Fibroblast of lung (primary cell): ENCODE measurements around the gene THSD7A. TPM values are rescaled to one million over a fixed set of nuclear protein-coding genes. Genes with fewer than 3 reads are reported as not detected.
"Not testable (repeated sequence)": the region's sequence is repeated elsewhere in the genome, so short reads cannot be mapped to it uniquely, and the experiment has no call there.

ENCODE experiments used
- DNase-seq, 2 donors: peaks; one replicate each; pipeline versions ENCODE4 v3.0.0 to v3.0.0-alpha.2; 2010; ENCODE audit warnings: low read depth in 2 of 2
- H2AFZ ChIP-seq: 2 replicates; pipeline ENCODE4 v1.5.1; 2012; ENCODE audit warnings: low read length, control low read depth, inconsistent platforms
- H3K27ac ChIP-seq: 2 replicates; pipeline ENCODE4 v1.5.1; 2011; ENCODE audit warnings: low read length, control low read depth; ENCODE audit not compliant: insufficient read depth
- H3K27me3 ChIP-seq: 2 replicates; pipeline ENCODE4 v1.5.1; 2011; ENCODE audit warnings: mild to moderate bottlenecking, low read length; ENCODE audit not compliant: control insufficient read depth, insufficient read depth
- H3K36me3 ChIP-seq: 2 replicates; pipeline ENCODE4 v1.5.1; 2011; ENCODE audit warnings: low read length; ENCODE audit not compliant: control insufficient read depth, insufficient read depth
- H3K4me1 ChIP-seq: 2 replicates; pipeline ENCODE4 v1.5.1; 2011; ENCODE audit warnings: low read length; ENCODE audit not compliant: control insufficient read depth, insufficient read depth; ENCODE audit errors: extremely low read depth
- H3K4me2 ChIP-seq: 2 replicates; pipeline ENCODE4 v1.5.1; 2011; ENCODE audit warnings: low read length, control low read depth; ENCODE audit not compliant: insufficient read depth; ENCODE audit errors: extremely low read depth
- H3K4me3 ChIP-seq, 4 experiments: fragments of 200-600 bp in 1 of 4; sonication (generic) in 1 of 4; replicated peaks in 1 of 4; 2 replicates each; pipeline ENCODE4 v1.5.1; 2011 to 2016; ENCODE audit warnings: low read length in 4 of 4, low read depth in 3 of 4, mild to moderate bottlenecking in 3 of 4, control low read depth in 2 of 4, inconsistent platforms in 1 of 4, mixed read lengths in 1 of 4; ENCODE audit not compliant: insufficient read depth in 1 of 4; ENCODE audit errors: control extremely low read depth in 1 of 4
- H3K79me2 ChIP-seq: 2 replicates; pipeline ENCODE4 v1.5.1; 2012; ENCODE audit warnings: mild to moderate bottlenecking, low read length, inconsistent platforms; ENCODE audit not compliant: control insufficient read depth, insufficient read depth
- H3K9ac ChIP-seq: 2 replicates; pipeline ENCODE4 v1.5.1; 2011; ENCODE audit warnings: mild to moderate bottlenecking, low read length, control low read depth; ENCODE audit not compliant: insufficient read depth
- H3K9me3 ChIP-seq: 2 replicates; pipeline ENCODE4 v1.5.1; 2012; ENCODE audit warnings: low read depth, low read length; ENCODE audit not compliant: control insufficient read depth, insufficient read depth
- H4K20me1 ChIP-seq: 2 replicates; pipeline ENCODE4 v1.5.1; 2011; ENCODE audit warnings: low read length; ENCODE audit not compliant: control insufficient read depth, insufficient read depth; ENCODE audit errors: extremely low read depth
- EZH2 ChIP-seq: IDR thresholded peaks from 2 replicates; pipeline ENCODE4 v1.5.1; 2012; ENCODE audit warnings: low read length, control low read depth, mild to moderate bottlenecking; ENCODE audit errors: missing control alignments
- polyA plus RNA-seq, 2 donors: library from polyadenylated mRNA; depleted of rRNA in 1 of 2; stranded (reverse) in 1 of 2; unstranded in 1 of 2; fragments of >200 nt; gene quantifications; 2 replicates each; pipeline ENCODE4 v1.2.1, GENCODE V29; 2011 to 2012; ENCODE audit warnings: missing spikeins in 1 of 2
- total RNA-seq: library from RNA; depleted of rRNA; stranded (reverse); fragments of >200 nt; gene quantifications from 2 replicates; pipeline ENCODE4 v1.2.1, GENCODE V29; 2014
- TF ChIP-seq, protein P1 (sequence below), 2 donors: IDR thresholded peaks in 1 of 2; conservative IDR thresholded peaks in 1 of 2; 1 replicate in 1 of 2; 2 replicates in 1 of 2; pipeline ENCODE4 v1.5.1; 2011 to 2012; ENCODE audit warnings: low read length in 2 of 2, control low read depth in 1 of 2, inconsistent platforms in 1 of 2, low read depth in 1 of 2, mild to moderate bottlenecking in 1 of 2

The THSD7A gene
- total and polyA plus RNA-seq, 2 donors (not counting 1 experiment from before 2014, with no cell fraction given), result 0.02 to 0.83 TPM

- DNase-seq, result no peak
- Histone ChIP-seq H4K20me1 (no peaks in the 10 kb centered on the region), H3K79me2 (no peaks in the 10 kb centered on the region), H3K4me1 (no peaks in the 10 kb centered on the region), H3K9ac (no peak overlapping the region), H3K36me3 (no peaks in the 10 kb centered on the region), H3K4me2 (no peak overlapping the region), H3K27ac (no peak overlapping the region), H3K27me3 (no peaks in the 10 kb centered on the region), H3K9me3 (no peaks in the 10 kb centered on the region), H3K4me3 (no peak overlapping the region), H2AFZ (no peak overlapping the region)
- no peak for TF ChIP-seq EZH2
- TF ChIP-seq, protein P1, sequence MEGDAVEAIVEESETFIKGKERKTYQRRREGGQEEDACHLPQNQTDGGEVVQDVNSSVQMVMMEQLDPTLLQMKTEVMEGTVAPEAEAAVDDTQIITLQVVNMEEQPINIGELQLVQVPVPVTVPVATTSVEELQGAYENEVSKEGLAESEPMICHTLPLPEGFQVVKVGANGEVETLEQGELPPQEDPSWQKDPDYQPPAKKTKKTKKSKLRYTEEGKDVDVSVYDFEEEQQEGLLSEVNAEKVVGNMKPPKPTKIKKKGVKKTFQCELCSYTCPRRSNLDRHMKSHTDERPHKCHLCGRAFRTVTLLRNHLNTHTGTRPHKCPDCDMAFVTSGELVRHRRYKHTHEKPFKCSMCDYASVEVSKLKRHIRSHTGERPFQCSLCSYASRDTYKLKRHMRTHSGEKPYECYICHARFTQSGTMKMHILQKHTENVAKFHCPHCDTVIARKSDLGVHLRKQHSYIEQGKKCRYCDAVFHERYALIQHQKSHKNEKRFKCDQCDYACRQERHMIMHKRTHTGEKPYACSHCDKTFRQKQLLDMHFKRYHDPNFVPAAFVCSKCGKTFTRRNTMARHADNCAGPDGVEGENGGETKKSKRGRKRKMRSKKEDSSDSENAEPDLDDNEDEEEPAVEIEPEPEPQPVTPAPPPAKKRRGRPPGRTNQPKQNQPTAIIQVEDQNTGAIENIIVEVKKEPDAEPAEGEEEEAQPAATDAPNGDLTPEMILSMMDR (conservative IDR thresholded peaks at IDR 0.05 in 1 of 2, IDR thresholded peaks at IDR 0.05 in 1 of 2; ENCODE audit: low read depth in 1 of 2, low read length in 2 of 2), result no peak
These were observed 302.6 kb downstream of the THSD7A start for GRCh38 chr7:11529382-11529781.

GRCh38 chr7:11527707-11528106, 304.3 kb downstream of the THSD7A start:
- no peak overlapping the region for H3K9ac ChIP-seq

GRCh38 chr7:11524476-11525397, 307.3 kb downstream of the THSD7A start:
- DNase-seq, result no peak
- H3K4me1 ChIP-seq, result no peaks in the 10 kb centered on the region
- H3K9me3 ChIP-seq, result no peaks in the 10 kb centered on the region
- H3K79me2 ChIP-seq, result no peaks in the 10 kb centered on the region
- H3K36me3 ChIP-seq, result no peaks in the 10 kb centered on the region
- TF ChIP-seq EZH2, result no peak
- TF ChIP-seq, protein P1 (conservative IDR thresholded peaks at IDR 0.05 in 1 of 2, IDR thresholded peaks at IDR 0.05 in 1 of 2; ENCODE audit: low read depth in 1 of 2, low read length in 2 of 2), result no peak
- no peaks in the 10 kb centered on the region for H4K20me1 ChIP-seq
- H3K27ac ChIP-seq, result no peak overlapping the region
- H3K27me3 ChIP-seq, result no peaks in the 10 kb centered on the region
- H3K4me2 ChIP-seq, result no peak overlapping the region
- no peak overlapping the region for H3K4me3 ChIP-seq
- no peak overlapping the region for H2AFZ ChIP-seq
- no peak overlapping the region for H3K9ac ChIP-seq

More at GRCh38 chr7:11527707-11528106, 304.3 kb downstream of the THSD7A start:
- no peak for TF ChIP-seq EZH2
- H3K27ac ChIP-seq, result no peak overlapping the region
- no peak overlapping the region for H2AFZ ChIP-seq
- H3K4me2 ChIP-seq, result no peak overlapping the region
- no peaks in the 10 kb centered on the region for H3K9me3 ChIP-seq
- no peak overlapping the region for H3K4me3 ChIP-seq
- H3K27me3 ChIP-seq, result no peaks in the 10 kb centered on the region
- no peaks in the 10 kb centered on the region for H4K20me1 ChIP-seq
- no peaks in the 10 kb centered on the region for H3K79me2 ChIP-seq
- H3K4me1 ChIP-seq, result no peaks in the 10 kb centered on the region
- DNase-seq, result no peak
- H3K36me3 ChIP-seq, result no peaks in the 10 kb centered on the region

GRCh38 chr7:11521964-11522499, 310.0 kb downstream of the THSD7A start:
- H3K79me2 ChIP-seq, H2AFZ ChIP-seq, H4K20me1 ChIP-seq, H3K4me1 ChIP-seq, H3K9me3 ChIP-seq, H3K4me3 ChIP-seq, H3K36me3 ChIP-seq, H3K4me2 ChIP-seq, H3K27ac ChIP-seq, H3K27me3 ChIP-seq, H3K9ac ChIP-seq: not testable (repeated sequence)
- DNase-seq, result peak in 1 of 2 donors; percentile 16
